HG03045 (cell line): ENCODE measurements around the gene TMEM255B.

ENCODE experiments used
- ATAC-seq: cut with Tn5 transposase; IDR thresholded peaks from one replicate; pipeline ENCODE4 v1.9.1; 2021; ENCODE audit warnings: mild to moderate bottlenecking, moderate library complexity; ENCODE audit not compliant: unreplicated experiment

The TMEM255B gene

DNA sequence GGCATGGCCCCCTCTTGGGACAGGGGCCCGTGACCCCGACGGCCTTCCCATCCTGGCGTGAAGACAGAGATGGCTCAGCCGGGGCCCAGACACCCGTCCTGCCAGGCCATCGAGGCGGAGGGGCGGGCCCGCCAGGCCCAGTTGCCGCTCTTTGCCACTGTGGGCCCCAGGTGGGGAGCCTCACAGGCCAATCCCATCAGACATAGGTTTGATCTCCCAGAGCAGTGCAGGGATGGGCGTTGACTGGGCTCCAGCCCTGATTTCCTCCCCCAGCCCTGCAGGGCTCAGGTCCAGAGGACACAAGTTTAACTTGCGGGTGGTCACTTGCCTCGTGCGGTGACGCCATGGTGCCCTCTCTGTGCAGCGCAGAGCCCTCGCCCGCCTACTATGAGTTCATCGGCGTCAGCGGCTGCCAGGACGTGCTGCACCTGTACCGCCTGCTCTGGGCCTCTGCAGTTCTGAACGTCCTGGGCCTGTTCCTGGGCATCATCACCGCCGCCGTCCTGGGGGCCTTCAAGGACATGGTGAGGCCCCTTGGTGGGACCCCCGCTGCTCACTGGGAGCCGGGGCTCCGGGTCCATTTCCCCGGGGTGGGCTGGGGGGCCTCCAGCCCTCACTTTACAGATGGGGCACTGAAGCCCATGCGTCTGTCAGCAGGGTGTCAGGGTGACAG is 42.4 kb downstream of the TMEM255B start:
- ATAC-seq: no peak

DNA sequence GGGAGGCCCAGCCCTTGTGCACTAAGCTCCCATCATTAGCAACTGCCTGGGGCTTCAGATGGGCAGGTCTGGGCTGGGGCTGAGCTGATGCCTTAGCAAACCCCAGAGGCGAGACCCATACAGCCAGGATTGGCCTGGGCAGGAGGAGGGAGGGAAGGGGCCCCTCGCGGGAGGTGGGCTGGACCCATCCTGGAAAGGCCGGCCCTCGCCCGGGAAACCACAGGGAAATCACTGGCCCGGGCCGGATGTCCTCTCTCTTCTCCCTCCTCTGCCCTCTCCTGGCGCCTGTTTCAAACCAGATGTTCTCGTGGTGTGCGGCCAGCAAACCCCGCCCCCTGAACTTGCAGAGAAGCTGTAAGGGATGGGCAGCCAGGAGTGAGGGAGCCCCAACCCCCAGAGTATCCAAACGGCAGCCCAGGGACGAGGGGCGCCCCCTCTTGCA is 43.1 kb downstream of the TMEM255B start:
- no peak for ATAC-seq

DNA sequence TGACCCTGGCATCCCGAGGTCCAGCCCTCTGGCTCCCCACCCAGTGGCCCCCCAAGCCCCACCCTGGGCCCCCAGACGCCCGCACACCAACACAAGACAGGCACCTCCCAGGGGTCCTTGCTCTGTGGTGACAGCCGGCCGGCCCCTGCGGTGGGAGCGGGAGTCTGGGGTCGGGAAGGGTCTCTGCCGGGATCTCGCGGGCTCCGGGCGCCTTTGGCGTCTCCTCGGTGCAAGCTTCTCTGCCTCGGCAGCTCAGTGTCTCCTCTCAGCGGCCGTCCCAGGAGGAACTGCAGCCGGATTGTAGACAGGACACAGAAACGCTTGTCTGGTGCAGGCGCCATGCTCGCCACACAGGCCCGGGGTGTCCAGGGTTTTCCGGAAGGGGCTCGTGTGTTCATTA is 43.7 kb downstream of the TMEM255B start:
- no peak for ATAC-seq

DNA sequence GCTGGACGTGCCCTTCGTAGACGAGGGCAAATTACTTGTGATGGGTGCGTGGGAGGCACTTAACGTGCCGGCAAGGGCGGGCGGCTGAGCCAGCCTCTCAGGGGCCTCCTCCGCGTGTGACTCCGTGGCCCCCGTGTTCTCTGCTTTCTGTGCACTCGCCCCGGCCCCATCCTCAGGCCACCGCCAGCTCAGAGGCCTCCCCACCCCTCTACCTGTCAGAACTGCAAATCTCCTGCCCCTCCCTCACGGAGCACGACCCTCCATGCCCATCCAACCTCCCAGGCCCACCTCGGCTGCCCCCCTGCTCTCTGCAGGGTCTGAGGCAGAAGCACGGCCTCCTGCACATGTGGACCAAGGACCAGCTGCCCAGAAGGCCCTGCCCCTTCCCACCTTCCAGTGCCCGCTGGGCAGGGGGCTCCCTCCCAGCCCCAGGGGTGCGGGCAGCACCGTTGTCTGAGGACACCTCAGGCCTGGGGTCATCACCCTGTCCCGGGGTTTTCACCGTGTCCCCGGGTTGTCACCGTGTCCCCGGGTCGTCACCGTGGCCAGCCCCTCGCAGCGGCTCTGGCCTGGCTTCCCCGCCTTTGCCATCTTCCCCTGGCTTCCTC is 44.5 kb downstream of the TMEM255B start:
- no peak for ATAC-seq

DNA sequence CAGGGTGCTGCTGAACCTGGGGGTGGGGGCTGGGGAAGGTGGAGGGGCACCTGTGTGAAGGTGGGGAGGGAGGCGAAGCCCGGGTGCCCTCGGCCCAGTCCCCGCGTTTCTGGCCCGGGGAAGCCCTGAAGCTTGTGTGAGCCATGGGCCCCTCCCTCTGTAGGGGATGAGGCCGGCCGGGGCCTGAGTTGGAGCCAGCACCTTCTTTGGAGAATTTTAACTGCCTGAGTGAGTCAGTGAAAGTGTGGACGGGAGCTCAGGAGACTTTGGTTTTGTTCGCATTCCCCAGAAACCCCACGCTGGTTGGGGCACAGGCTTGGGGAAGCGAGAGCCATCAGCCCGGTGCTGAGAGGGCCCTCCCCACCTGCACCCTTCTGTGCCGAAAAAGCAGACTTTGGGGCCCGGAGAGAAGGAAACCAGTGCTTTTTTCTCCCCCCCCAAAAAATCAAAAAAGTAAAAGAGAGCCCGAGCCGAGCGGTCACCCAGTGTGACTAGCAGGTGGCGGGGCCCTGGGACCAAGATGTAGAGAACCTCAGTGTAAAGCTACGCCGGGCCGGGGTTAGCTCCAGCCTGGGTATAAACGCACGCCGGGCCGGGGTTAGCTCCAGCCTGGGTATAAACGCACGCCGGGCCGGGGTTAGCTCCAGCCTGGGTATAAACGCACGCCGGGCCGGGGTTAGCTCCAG is 45.1 kb downstream of the TMEM255B start:
- ATAC-seq: no peak

DNA sequence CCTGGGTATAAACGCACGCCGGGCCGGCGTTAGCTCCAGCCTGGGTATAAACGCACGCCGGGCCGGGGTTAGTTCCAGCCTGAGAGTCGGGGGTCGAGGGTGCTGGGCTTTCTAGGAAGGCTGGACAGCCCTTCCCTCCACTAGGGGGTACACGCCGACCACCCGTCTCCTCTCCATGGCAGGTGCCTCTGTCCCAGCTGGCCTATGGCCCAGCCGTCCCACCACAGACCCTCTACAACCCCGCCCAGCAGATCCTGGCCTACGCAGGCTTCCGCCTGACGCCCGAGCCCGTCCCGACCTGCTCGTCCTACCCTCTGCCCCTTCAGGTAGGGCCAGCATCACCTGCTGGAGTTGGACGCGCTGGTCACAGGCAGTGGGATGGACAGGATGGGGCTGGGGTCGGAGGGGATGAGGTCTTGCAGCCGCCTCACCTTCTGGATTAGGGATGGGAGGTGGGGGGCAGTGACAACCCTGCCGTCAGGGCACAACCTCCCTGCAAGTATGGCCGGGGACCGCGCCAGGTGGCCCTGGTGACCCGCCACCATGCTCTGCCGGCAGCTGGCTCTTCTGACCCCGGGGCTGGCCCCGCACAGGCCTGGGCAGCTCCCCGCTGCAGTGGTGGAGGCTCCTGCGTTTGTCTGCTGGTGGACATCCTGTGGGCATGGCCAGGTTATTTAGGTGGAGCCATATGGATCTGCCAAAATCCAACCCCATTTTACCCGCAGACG is 45.8 kb downstream of the TMEM255B start:
- ATAC-seq: no peak

DNA sequence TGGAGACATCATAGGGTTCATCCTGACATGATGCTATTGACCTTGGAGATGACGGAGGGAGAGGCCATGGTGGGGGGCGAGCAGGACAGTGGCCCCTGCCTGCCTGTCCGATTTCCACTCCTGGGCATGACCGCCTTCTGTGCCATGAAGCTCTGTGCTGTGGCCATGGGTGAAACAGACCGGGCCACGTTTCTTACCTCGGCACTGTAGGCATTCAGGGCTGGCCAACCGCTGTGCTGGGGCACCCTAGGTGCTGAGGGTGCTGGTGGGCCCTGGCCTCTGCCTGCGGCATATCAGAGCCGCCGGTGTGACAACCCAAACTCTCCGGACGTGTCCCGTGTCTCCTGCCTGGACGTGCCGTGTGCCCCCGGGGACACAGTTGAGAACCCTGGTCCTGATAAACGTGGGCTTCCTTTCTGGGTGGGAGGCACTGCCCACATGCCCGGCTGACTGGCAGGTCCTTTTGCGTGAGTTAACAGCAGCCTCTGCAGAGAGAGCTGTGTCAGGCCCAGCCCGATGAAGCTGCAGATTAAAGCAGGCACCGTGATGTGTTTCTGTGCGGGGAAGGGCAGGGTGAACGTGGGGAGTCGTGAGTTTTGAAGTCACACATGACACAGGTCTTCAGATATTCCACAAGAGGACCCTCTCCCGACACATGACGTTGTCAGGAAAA is 46.5 kb downstream of the TMEM255B start:
- no peak for ATAC-seq

DNA sequence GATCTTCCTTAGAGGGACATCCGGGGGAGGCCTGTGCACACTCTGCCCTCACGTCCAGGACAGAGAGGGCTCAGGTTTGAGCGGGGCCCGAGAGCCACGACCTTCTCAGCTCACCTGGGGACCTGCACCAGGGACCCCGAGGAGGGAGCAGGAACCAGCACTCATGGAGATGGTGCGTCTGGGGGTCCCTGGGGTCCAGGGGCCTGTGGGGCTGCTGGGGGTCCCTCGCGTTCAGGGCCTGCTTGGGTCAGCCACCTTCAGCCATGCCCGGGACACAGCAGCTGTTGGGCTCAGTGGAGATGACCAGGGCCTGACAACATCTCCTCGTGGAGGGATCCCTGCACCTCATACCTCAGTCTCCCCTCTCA is 47.1 kb downstream of the TMEM255B start:
- ATAC-seq: no peak

DNA sequence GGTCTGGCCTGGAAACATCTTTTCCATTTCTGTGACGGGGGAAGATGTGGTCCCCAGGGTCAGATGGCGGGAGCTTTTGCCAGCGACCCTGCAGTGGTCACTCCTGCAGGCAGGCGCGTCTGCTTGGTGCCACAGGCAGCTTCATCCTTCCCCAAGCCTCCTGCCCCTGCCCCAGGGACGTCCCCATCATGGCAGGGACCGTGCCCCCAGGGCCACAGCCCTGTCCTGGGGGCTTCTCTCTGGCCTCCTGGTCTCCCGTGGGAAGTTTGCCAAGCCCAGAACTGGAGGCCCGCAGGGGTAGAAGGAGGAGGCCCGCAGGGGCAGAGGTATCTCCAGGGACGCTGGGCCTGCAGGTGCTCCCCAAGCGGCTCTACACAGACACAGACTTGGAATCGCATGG is 47.5 kb downstream of the TMEM255B start:
- ATAC-seq: no peak

DNA sequence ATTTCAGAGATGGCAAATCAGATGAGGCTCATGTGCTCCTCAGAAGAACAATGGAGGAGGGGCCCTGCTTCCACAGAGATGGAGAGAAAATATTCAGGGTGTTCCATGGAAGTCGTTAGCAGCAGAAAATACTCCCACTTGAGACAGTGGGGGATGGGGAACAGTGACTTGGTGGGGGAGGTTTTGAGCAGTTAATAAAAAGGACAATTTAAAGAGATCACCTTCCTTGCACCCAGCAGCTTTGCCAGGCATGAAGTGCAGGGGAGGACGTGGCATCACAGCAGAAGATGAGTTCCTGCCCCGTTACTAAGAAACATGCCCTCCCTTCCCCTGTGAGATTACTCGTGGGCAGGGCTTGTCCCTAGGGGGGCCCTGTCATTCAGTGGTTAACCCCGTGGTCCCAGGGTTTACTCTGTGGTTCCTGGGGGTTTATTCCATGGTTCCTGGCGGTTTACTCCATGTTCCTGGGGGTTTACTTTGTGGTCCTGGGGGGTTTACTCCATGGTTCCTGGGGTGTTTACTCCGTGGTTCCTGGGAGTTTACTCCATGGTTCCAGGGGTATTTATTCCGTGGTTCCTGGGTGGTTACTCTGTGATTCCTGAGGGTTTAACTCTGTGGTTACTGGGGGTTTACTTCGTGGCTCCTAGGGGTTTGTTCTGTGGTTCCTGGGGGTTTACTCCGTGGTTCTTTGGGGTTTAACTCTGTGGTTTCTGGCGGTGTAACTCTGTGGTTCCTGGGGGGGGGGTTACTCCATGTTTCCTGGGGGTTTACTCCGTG is 49.2 kb downstream of the TMEM255B start:
- ATAC-seq: no peak

DNA sequence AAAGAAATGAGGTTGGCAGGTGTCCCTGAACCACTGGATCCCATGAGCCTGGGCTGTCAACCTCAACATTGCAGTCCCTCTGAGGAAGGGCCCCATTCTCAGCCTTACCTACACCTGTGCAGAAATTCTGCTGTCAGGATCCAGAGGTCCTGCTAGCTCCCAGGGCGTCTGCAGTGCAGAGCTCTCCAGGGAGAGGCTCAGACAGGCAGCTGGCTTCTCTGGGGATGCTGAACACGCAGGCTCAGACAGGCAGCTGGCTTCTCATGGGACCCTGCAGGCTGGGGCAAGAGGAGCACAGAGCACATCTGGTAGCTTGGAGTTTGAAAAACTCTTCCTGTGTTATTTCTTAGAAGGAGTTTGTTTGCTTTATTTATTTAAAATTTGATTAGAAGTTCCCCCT is 50.9 kb downstream of the TMEM255B start:
- no peak for ATAC-seq

DNA sequence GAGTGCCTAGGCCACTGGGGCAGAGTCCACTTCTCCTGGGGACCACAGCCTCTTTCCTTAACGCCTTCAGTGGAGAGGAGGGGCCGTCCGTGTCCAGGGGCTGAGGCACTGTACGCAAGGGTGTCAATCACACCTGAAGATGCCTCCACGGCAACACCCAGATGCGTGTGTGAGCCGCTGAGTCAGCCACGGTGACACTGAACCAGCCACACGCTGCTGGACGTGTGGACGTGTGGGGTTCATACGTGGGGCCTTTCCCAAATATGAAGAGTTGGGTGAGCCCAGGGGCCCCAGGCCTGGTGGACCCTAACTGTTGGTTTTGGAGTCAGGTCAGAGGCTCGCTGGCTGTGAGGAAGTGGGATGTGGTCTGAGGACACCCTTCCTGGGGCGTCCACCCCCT is 51.6 kb downstream of the TMEM255B start:
- no peak for ATAC-seq

DNA sequence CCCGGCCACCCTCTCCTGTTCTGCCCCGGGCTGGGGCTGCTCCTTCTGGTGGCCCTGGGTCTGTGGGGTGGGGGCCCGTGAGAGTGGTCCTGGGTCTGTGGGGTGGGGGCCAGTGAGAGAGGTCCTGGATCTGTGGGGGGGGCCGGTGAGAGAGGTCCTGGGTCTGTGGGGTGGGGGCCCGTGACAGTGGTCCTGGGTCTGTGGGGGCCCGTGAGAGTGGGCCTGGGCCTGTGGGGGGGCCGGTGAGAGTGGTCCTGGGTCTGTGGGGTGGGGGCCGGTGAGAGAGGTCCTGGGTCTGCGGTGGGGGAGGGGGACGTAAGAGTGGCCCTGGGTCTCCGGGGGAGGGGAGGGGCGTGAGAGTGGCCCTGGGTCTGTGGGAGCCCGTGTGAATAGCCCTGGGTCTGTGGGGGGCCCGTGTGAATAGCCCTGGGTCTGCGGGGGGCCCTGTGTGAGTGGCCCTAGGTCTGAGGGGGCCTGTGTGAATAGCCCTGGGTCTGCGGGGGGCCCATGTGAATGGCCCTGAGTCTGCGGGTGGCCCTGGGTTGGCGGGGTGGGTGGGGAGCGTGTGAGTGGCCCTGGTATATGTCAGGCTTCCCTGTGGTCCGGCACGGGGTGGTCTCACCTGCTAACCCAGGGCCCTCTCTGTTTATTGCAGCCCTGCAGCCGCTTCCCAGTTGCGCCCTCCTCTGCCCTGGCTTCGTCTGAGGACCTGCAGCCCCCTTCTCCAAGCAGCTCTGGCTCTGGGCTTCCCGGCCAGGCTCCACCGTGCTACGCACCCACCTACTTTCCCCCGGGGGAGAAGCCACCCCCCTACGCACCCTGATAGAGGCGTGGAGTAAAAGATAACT is 52.3 kb downstream of the TMEM255B start:
- ATAC-seq: no peak

DNA sequence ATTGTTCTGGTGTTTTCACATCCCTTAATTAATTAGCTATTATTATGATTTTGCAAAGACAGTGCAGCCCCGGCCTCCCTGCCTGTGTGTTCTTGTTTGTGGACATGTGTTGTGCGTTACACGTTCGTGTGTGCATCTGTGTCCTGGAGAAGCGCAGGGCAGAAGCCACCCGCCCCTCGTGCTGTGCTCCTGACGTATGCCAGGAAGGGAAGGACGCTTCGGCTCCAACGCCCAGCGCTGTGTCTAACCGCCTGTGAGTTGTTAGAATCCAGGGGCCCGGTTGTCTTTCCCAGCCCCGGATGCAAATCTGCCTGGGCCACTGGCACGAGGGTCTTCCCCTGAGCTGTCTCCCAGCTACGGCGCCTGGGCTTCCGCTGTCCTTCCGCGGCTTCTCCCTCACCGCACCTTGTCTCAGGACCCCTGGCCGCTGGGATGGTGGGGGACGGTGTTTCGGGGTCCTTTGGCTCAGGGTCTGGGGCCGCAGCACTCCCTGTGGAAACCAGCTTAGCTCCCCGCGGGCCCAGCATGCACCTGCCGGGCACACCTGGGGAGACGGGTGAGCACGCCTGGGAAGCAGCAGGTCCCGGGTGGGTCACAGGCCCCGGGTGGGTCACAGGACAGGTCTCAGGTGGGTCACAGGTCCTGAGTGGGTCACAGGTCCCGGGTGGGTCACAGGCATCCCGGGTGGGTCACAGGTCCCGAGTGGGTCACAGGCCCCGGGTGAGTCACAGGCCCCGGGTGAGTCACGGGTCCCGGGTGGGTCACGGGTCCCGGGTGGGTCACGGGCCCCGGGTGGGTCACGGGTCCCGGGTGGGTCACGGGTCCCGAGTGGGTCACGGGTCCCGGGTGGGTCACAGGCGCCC is 53.4 kb downstream of the TMEM255B start:
- ATAC-seq: no peak

DNA sequence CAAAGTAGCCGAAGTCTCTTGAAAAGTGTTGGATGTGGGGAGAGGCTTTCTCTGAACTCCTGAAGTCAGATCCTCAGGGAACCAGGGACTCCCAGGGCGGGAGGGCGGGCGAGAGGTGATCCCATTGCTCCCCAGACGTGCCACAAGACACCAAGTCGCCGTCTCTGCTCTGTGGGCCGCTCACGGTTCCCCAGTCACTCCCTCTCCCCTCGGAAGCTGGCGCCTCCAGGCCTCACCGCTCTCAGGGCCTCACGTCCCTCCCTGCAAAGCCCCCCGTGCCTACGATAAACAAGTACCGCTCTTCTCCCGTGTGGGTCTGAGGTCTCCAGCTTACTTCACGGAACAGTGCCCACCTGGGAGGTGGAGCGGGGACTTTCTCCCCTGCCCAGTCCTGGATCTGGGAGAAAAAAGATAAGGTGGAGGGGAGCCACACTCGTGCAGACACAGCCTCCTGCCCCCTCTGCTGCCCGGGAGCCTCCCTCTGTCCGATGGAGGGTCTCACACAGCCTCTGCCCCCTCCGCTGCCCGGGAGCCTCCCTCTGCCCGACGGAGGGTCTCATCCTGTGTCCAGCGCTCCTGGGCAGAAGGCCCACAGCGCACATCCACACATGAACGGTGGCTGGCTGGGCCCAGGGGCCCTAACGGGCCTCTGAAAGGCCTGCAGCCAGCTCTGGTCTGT is 54.2 kb downstream of the TMEM255B start:
- ATAC-seq: no peak

DNA sequence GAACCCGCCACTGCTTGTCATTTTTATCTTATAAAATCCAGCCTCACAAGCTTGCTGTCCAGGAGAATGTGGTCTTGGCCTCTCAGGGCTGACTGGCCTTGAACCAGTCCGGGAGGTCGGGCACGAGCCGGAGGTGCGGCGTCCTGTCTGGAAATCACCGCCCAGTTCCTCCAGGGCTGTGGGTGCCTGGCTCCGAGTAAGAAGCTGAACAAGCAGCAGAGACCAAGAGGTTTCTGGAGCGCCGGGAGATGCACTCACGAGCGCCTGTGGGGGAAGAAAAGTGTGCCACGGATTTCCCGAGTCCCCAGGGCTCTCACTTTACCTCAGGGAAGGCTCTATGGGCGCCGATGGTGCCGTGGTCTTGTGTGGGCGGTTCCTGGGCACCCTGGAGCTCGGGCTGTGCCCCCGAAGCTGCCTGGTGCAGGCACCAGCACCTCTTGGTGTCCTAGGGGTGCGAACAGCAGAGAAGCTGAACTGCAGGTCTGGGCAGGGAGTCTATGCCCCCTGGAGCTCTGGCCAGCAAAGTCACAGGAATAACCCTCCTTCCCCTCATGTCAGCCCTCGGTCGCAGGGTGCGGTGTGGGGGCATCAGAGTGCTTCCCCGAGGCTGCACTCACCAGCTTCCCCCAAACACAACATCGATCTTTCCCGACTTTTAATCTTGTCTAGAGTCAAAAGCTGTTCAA is 54.9 kb downstream of the TMEM255B start:
- ATAC-seq: no peak

DNA sequence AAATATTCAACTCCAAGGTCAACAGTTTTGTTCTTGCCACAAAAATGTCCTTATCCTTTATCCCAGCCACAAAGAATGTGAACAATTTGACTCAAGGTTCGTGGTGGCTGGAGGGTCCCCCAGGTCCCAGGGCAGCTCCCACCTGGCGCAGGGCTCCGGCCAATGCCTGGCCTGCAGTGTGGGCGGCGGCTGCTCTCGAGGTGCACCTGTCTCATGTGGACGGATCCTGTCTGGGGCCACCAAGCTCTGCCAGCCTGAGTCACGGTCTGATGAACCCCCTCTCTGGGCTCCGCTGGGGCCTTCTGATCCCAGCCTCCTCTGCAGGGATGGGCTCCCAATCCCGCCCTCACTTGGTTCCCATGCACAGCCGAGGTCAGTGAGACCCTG is 55.4 kb downstream of the TMEM255B start:
- no peak for ATAC-seq
